ENCODE data around the gene PDCD7. TPM values are rescaled to one million over a fixed set of nuclear protein-coding genes. Genes with fewer than 3 reads are reported as not detected.

The PDCD7 gene
- total RNA-seq, 1 experiment from 2014 or later = 9.5 TPM

GRCh38 chr15:65171428-65171827 is 37.8 kb upstream of the PDCD7 start:
- peaks cover 11% of the 10 kb centered on the region; the same call in 1 of the 2 replicates for H3K36me3 ChIP-seq (ENCODE audit: low read depth, low read length)
- H3K4me1 ChIP-seq (ENCODE audit: insufficient read depth, low read length) = peaks cover 7% of the 10 kb centered on the region; the same call in 1 of the 2 replicates
- ATAC-seq (peak; percentile 38; the same call in 1 of the 2 replicates), DNase-seq (peak; percentile 56)
- ChIA-PET CTCF (interaction anchor here (0.6 to 0.7 kb wide), 2 partner anchors 62 to 138 kb away, joined by 3 read pairs; no protein-coding TSS in a partner anchor), POLR2A (ENCODE audit: unreplicated experiment) (no interaction called here)
- H3K79me2 ChIP-seq (ENCODE audit: low read length) = no peaks in the 10 kb centered on the region
- H3K27me3 ChIP-seq (ENCODE audit: low read length) = no peaks in the 10 kb centered on the region
- H3K4me2 ChIP-seq (ENCODE audit: low read length) = 0 out of 2 replicates have a peak overlapping the region, but pooled peaks have one; percentile 6
- TF ChIP-seq EZH2phosphoT487 (IDR thresholded peaks at IDR 0.05; ENCODE audit: borderline replicate concordance, low read length) (no peak), EZH2 (IDR thresholded peaks at IDR 0.05; ENCODE audit: low read length, unreplicated experiment) (no peak), CTCF (conservative IDR thresholded peaks at IDR 0.05; ENCODE audit: low read depth, low read length) (no peak)
- no peak overlapping the region for H3K4me3 ChIP-seq (ENCODE audit: low read length)
- no peak overlapping the region for H3K27ac ChIP-seq (ENCODE audit: low read length)
- H4K20me1 ChIP-seq (ENCODE audit: low read length) = no peaks in the 10 kb centered on the region
- no peaks in the 10 kb centered on the region for H3F3A ChIP-seq (ENCODE audit: low read length, unreplicated experiment)
- no TSS peak for BruUV-seq (replicated peaks)
- no peaks in the 10 kb centered on the region for H3K9me3 ChIP-seq (ENCODE audit: low read length)
- no peak overlapping the region for H2AFZ ChIP-seq (ENCODE audit: low read length)
- H3K9me2 ChIP-seq (replicated peaks; ENCODE audit: low read length) = no peaks in the 10 kb centered on the region
- H3K9ac ChIP-seq (ENCODE audit: low read length) = no peak overlapping the region
- intact Hi-C loops (cut with micrococcal nuclease) = no loop called here

GRCh38 chr15:65165875-65166274 is 32.3 kb upstream of the PDCD7 start:
- DNase-seq (no peak), ATAC-seq (no peak)
- H3K36me3 ChIP-seq (ENCODE audit: low read depth, low read length) = peaks cover 4% of the 10 kb centered on the region; the same call in 1 of the 2 replicates
- H3K9ac ChIP-seq (ENCODE audit: low read length) = no peak overlapping the region
- no peak for TF ChIP-seq EZH2 (IDR thresholded peaks at IDR 0.05; ENCODE audit: low read length, unreplicated experiment)
- H3K79me2 ChIP-seq (ENCODE audit: low read length) = no peaks in the 10 kb centered on the region
- H3K4me1 ChIP-seq (ENCODE audit: insufficient read depth, low read length) = no peaks in the 10 kb centered on the region
- H4K20me1 ChIP-seq (ENCODE audit: low read length) = no peaks in the 10 kb centered on the region
- BruUV-seq (replicated peaks) = no TSS peak
- ChIA-PET POLR2A (ENCODE audit: unreplicated experiment) (no interaction called here), CTCF (no interaction called here)
- no peaks in the 10 kb centered on the region for H3K9me2 ChIP-seq (replicated peaks; ENCODE audit: low read length)
- H3K4me3 ChIP-seq (ENCODE audit: low read length) = no peak overlapping the region
- H2AFZ ChIP-seq (ENCODE audit: low read length) = no peak overlapping the region
- H3K27ac ChIP-seq (ENCODE audit: low read length) = no peak overlapping the region
- no peaks in the 10 kb centered on the region for H3F3A ChIP-seq (ENCODE audit: low read length, unreplicated experiment)
- no peaks in the 10 kb centered on the region for H3K27me3 ChIP-seq (ENCODE audit: low read length)
- intact Hi-C loops (cut with micrococcal nuclease) = no loop called here
- no peak overlapping the region for H3K4me2 ChIP-seq (ENCODE audit: low read length)
- no peaks in the 10 kb centered on the region for H3K9me3 ChIP-seq (ENCODE audit: low read length)

GRCh38 chr15:65164139-65164538 is 30.5 kb upstream of the PDCD7 start:
- no peaks in the 10 kb centered on the region for H3F3A ChIP-seq (ENCODE audit: low read length, unreplicated experiment)
- no peaks in the 10 kb centered on the region for H3K9me3 ChIP-seq (ENCODE audit: low read length)
- BruUV-seq (replicated peaks) = no TSS peak
- ATAC-seq (peak; percentile 29; the same call in 1 of the 2 replicates), DNase-seq (no peak)
- H3K27ac ChIP-seq (ENCODE audit: low read length) = no peak overlapping the region
- TF ChIP-seq CTCF (conservative IDR thresholded peaks at IDR 0.05; ENCODE audit: low read depth, low read length) = no peak
- TF ChIP-seq EZH2 (IDR thresholded peaks at IDR 0.05; ENCODE audit: low read length, unreplicated experiment) = no peak
- TF ChIP-seq EZH2phosphoT487 (IDR thresholded peaks at IDR 0.05; ENCODE audit: borderline replicate concordance, low read length) = no peak
- H4K20me1 ChIP-seq (ENCODE audit: low read length) = no peaks in the 10 kb centered on the region
- ChIA-PET POLR2A (ENCODE audit: unreplicated experiment) (no interaction called here), CTCF (no interaction called here)
- H3K4me2 ChIP-seq (ENCODE audit: low read length) = no peak overlapping the region
- no peaks in the 10 kb centered on the region for H3K79me2 ChIP-seq (ENCODE audit: low read length)
- intact Hi-C loops (cut with micrococcal nuclease) = no loop called here
- H3K4me3 ChIP-seq (ENCODE audit: low read length) = no peak overlapping the region
- H3K27me3 ChIP-seq (ENCODE audit: low read length) = no peaks in the 10 kb centered on the region
- H3K4me1 ChIP-seq (ENCODE audit: insufficient read depth, low read length) = no peaks in the 10 kb centered on the region
- H2AFZ ChIP-seq (ENCODE audit: low read length) = no peak overlapping the region
- H3K9me2 ChIP-seq (replicated peaks; ENCODE audit: low read length) = no peaks in the 10 kb centered on the region
- H3K36me3 ChIP-seq (ENCODE audit: low read depth, low read length) = peaks cover 4% of the 10 kb centered on the region; the same call in 1 of the 2 replicates
- H3K9ac ChIP-seq (ENCODE audit: low read length) = no peak overlapping the region
